PC-3 (cell line): ENCODE results near the gene ZNF236. TPM values are rescaled to one million over a fixed set of nuclear protein-coding genes. Genes with fewer than 3 reads are reported as not detected.

Source experiments
- ATAC-seq: fragments of 200-7000 bp; cut with Tn5 transposase; 2 replicates; pipeline ENCODE4 v1.9.1; 2020; ENCODE audit warnings: mild to moderate bottlenecking, moderate library complexity
- BruUV-seq: library from RNA; stranded (reverse); fragments of 400-500 nt; replicated peaks from 2 replicates; lab custom pipeline; 2021; lab: Mats Ljungman, UMichigan
- CTCF ChIA-PET: fragments of 300-600 bp; sonication (Branson Sonifier 250); formaldehyde crosslinking; loops from one replicate; lab custom pipeline; 2022; ENCODE audit warnings: antibody characterized with exemption; lab: Charles Lee
- POLR2A ChIA-PET: fragments of 300-600 bp; sonication (Branson Sonifier 250); formaldehyde crosslinking; loops from one replicate; lab custom pipeline; 2022; ENCODE audit warnings: antibody characterized with exemption; ENCODE audit not compliant: unreplicated experiment; lab: Charles Lee
- DNase-seq: peaks from one replicate; pipeline ENCODE4 v3.0.0-alpha.2; 2015
- H2AFZ ChIP-seq: fragments of 300-600 bp; sonication (generic); 2 replicates; pipeline ENCODE4 v1.6.0; 2016; ENCODE audit warnings: antibody characterized with exemption, low read length
- H3F3A ChIP-seq: fragments of 300-600 bp; sonication (generic); one replicate; pipeline ENCODE4 v1.6.0; 2017; ENCODE audit warnings: antibody characterized with exemption, low read length, control low read depth, mild to moderate bottlenecking; ENCODE audit not compliant: unreplicated experiment
- H3K27ac ChIP-seq: fragments of 300-600 bp; sonication (generic); 2 replicates; pipeline ENCODE4 v1.5.1; 2016; ENCODE audit warnings: mild to moderate bottlenecking, low read length
- H3K27me3 ChIP-seq: fragments of 300-600 bp; sonication (generic); 2 replicates; pipeline ENCODE4 v1.6.1; 2016; ENCODE audit warnings: low read length, mixed read lengths
- H3K36me3 ChIP-seq: fragments of 300-600 bp; sonication (generic); 2 replicates; pipeline ENCODE4 v1.6.1; 2016; ENCODE audit warnings: low read depth, mixed run types, low read length, mixed read lengths
- H3K4me1 ChIP-seq: fragments of 300-600 bp; sonication (generic); 2 replicates; pipeline ENCODE4 v1.5.1; 2016; ENCODE audit warnings: low read length; ENCODE audit not compliant: insufficient read depth
- H3K4me2 ChIP-seq: fragments of 300-600 bp; sonication (generic); 2 replicates; pipeline ENCODE4 v1.6.0; 2016; ENCODE audit warnings: low read length
- H3K4me3 ChIP-seq: fragments of 300-600 bp; sonication (generic); 2 replicates; pipeline ENCODE4 v1.5.1; 2016; ENCODE audit warnings: mild to moderate bottlenecking, low read length, mixed read lengths
- H3K79me2 ChIP-seq: fragments of 300-600 bp; sonication (generic); 2 replicates; pipeline ENCODE4 v1.6.1; 2017; ENCODE audit warnings: low read length, mixed read lengths
- H3K9ac ChIP-seq: fragments of 300-600 bp; sonication (generic); 2 replicates; pipeline ENCODE4 v1.6.0; 2016; ENCODE audit warnings: mild to moderate bottlenecking, low read length
- H3K9me2 ChIP-seq: fragments of 300-600 bp; sonication (generic); replicated peaks from 2 replicates; pipeline ENCODE4 v1.6.1; 2016; ENCODE audit warnings: mixed run types, low read length, mixed read lengths
- H3K9me3 ChIP-seq: fragments of 300-600 bp; sonication (generic); 2 replicates; pipeline ENCODE4 v1.6.1; 2016; ENCODE audit warnings: low read length, mixed read lengths
- H4K20me1 ChIP-seq: fragments of 300-600 bp; sonication (generic); 2 replicates; pipeline ENCODE4 v1.6.1; 2016; ENCODE audit warnings: low read length, mixed read lengths
- CTCF ChIP-seq: fragments of 300-600 bp; sonication (generic); conservative IDR thresholded peaks from 2 replicates; pipeline ENCODE4 v1.5.1; 2017; ENCODE audit warnings: antibody characterized with exemption, low read depth, mild to moderate bottlenecking, low read length
- EZH2 ChIP-seq: fragments of 300-600 bp; sonication (generic); IDR thresholded peaks from one replicate; pipeline ENCODE4 v1.6.1; 2017; ENCODE audit warnings: antibody characterized with exemption, mild to moderate bottlenecking, low read length; ENCODE audit not compliant: unreplicated experiment
- EZH2phosphoT487 ChIP-seq: fragments of 300-600 bp; sonication (generic); IDR thresholded peaks from 2 replicates; pipeline ENCODE4 v1.6.1; 2018; ENCODE audit warnings: mild to moderate bottlenecking, antibody characterized with exemption, low read length, borderline replicate concordance
- intact Hi-C: fragments of 100-400 bp; cut with micrococcal nuclease; formaldehyde crosslinking; loops from 2 replicates; pipeline ENCODE4 v1.9.0; 2023
- total RNA-seq: library from RNA; depleted of rRNA; stranded (reverse); fragments of >200 nt; gene quantifications from 2 replicates; pipeline ENCODE4 v1.2.3, GENCODE V29; 2014

ZNF236 gene
- total RNA-seq, 1 experiment from 2014 or later: 7.7 TPM

DNA sequence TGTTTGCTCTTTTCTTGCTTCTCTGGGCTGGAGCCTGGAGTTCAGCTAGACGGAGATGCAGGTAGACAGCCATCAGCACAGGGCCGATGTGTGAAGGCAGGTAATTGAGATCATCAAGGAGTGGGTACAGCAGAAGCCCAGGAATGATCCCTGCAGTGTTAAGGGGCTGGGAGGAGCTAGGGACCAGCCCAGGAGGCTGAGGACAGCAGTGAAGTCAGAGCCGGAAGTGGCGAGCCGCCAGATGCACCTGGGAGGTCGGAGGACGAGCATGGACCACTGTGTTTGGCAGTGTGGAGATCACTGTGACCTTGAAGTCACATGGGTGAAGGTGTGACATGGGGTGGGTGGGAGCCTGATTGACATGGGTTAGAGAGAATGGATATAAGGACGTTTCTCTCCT is 6.2 kb upstream of the ZNF236 start:
- BruUV-seq: no TSS peak
- intact Hi-C loops: no loop called here
- no peak for DNase-seq

GRCh38 chr18:76817888-76818611 is 4.3 kb upstream of the ZNF236 start:
- Histone ChIP-seq H3K9me2 (no peaks in the 10 kb centered on the region), H3K4me3 (no peak overlapping the region), H3K27me3 (no peaks in the 10 kb centered on the region), H3K36me3 (no peaks in the 10 kb centered on the region), H3K9me3 (no peaks in the 10 kb centered on the region), H4K20me1 (no peaks in the 10 kb centered on the region), H3K79me2 (peaks cover 43% of the 10 kb centered on the region), H3K27ac (no peak overlapping the region), H3K4me1 (peaks cover 10% of the 10 kb centered on the region), H3F3A (no peaks in the 10 kb centered on the region), H3K4me2 (no peak overlapping the region), H2AFZ (no peak overlapping the region), H3K9ac (no peak overlapping the region)
- POLR2A ChIA-PET: no interaction called here
- no TSS peak for BruUV-seq
- CTCF ChIA-PET: no interaction called here
- no peak for TF ChIP-seq EZH2phosphoT487
- TF ChIP-seq EZH2: no peak
- TF ChIP-seq CTCF: no peak
- ATAC-seq: no peak
- intact Hi-C loops: no loop called here
- DNase-seq: no peak

More for the DNA sequence above, 6.2 kb upstream of the ZNF236 start:
- Histone ChIP-seq H3K4me2 (no peak overlapping the region), H3K9me3 (no peaks in the 10 kb centered on the region), H3K36me3 (no peaks in the 10 kb centered on the region), H3K4me3 (no peak overlapping the region), H2AFZ (no peak overlapping the region), H3K27ac (no peak overlapping the region), H3K79me2 (peaks cover 33% of the 10 kb centered on the region), H3F3A (no peaks in the 10 kb centered on the region), H3K27me3 (no peaks in the 10 kb centered on the region), H3K9me2 (no peaks in the 10 kb centered on the region), H4K20me1 (no peaks in the 10 kb centered on the region), H3K4me1 (peaks cover 10% of the 10 kb centered on the region), H3K9ac (no peak overlapping the region)
- CTCF ChIA-PET: no interaction called here
- TF ChIP-seq EZH2phosphoT487 (no peak), CTCF (no peak), EZH2 (no peak)
- POLR2A ChIA-PET: no interaction called here
- ATAC-seq: no peak
